ENCODE measurements around the gene ZNF341.

The ZNF341 gene

GRCh38 chr20:33838035-33838864, 106.5 kb downstream of the ZNF341 start:
- DNase-seq (ENCODE audit: insufficient read length, low spot score) (no peak), FAIRE-seq (no peak)

GRCh38 chr20:33839591-33839990, 107.8 kb downstream of the ZNF341 start:
- FAIRE-seq (no peak), DNase-seq (ENCODE audit: insufficient read length, low spot score) (no peak)

- FAIRE-seq (no peak), DNase-seq (ENCODE audit: insufficient read length, low spot score) (no peak)
Observed at GRCh38 chr20:33840160-33840559, 108.4 kb downstream of the ZNF341 start.

- FAIRE-seq (no peak), DNase-seq (ENCODE audit: insufficient read length, low spot score) (no peak)
Observed at GRCh38 chr20:33840759-33841435, 109.1 kb downstream of the ZNF341 start.

- FAIRE-seq (no peak), DNase-seq (ENCODE audit: insufficient read length, low spot score) (no peak)
Observed at GRCh38 chr20:33841436-33841799, 109.6 kb downstream of the ZNF341 start.
